ENCODE results near the gene NAT14. TPM values are rescaled to one million over a fixed set of nuclear protein-coding genes. Genes with fewer than 3 reads are reported as not detected.

NAT14 gene
- polyA plus RNA-seq, 1 of the 3 experiments (the other 2 are of a cell fraction): 89.9 TPM

DNA sequence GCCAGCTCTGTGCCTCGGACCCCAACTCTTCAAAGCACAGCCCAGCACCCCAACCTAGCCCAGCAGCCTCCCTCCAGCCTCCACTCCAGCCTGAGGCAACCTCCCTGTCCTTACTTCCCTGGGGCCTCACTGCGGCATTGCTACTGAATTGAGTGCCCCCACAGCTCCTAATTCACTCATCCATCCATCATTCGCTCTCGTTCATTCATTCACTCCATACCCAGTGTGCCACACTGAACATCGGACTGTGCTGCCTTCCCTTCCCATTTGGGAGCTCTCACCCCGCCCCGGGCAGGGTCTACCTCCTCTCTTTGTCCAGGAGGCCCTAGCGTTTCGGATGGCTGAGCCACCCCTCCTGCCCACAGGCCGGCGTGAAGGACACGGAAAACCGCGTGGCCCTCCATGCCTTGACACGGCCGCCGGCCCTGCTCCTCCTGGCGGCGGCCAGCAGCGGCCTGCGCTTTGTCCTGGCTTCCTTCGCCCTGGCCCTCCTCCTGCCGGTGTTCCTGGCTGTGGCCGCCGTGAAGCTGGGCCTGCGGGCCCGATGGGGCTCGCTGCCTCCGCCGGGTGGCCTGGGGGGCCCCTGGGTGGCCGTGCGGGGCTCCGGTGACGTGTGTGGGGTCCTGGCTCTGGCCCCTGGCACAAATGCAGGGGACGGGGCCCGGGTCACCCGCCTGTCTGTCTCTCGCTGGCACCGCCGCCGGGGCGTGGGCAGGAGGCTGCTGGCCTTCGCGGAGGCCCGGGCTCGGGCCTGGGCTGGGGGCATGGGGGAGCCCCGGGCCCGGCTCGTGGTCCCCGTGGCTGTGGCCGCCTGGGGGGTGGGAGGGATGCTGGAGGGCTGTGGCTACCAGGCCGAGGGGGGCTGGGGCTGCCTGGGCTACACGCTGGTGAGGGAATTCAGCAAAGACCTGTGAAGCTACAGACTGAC, 1.3 kb downstream of the NAT14 start:
- TF ChIP-seq CHD2 (IDR thresholded peaks at IDR 0.05; ENCODE audit: low read length, partially characterized antibody): no peak
- no peak for TF ChIP-seq RFX5 (IDR thresholded peaks at IDR 0.05; ENCODE audit: low read length)
- TF ChIP-seq ELF1 (IDR thresholded peaks at IDR 0.05): no peak
- peak; percentile 69; the same call in 1 of the 2 replicates for TF ChIP-seq MXI1 (IDR thresholded peaks at IDR 0.05; ENCODE audit: low read depth, low read length)
- TF ChIP-seq SIN3A (IDR thresholded peaks at IDR 0.05; ENCODE audit: borderline replicate concordance, low read depth, low read length): no peak
- peak; percentile 89 for TF ChIP-seq MAX (IDR thresholded peaks at IDR 0.05; ENCODE audit: low read depth)
- TF ChIP-seq, protein P1, sequence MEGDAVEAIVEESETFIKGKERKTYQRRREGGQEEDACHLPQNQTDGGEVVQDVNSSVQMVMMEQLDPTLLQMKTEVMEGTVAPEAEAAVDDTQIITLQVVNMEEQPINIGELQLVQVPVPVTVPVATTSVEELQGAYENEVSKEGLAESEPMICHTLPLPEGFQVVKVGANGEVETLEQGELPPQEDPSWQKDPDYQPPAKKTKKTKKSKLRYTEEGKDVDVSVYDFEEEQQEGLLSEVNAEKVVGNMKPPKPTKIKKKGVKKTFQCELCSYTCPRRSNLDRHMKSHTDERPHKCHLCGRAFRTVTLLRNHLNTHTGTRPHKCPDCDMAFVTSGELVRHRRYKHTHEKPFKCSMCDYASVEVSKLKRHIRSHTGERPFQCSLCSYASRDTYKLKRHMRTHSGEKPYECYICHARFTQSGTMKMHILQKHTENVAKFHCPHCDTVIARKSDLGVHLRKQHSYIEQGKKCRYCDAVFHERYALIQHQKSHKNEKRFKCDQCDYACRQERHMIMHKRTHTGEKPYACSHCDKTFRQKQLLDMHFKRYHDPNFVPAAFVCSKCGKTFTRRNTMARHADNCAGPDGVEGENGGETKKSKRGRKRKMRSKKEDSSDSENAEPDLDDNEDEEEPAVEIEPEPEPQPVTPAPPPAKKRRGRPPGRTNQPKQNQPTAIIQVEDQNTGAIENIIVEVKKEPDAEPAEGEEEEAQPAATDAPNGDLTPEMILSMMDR (IDR thresholded peaks at IDR 0.05): peak; percentile 45
- TF ChIP-seq POLR2AphosphoS5 (IDR thresholded peaks at IDR 0.05; ENCODE audit: low read depth, low read length): peak; percentile 25; the same call in 1 of the 2 replicates
- Histone ChIP-seq H3K4me1 (ENCODE audit: control insufficient read depth in 1 of 2, insufficient read depth in 2 of 2, low read depth in 1 of 2, low read length in 1 of 2) (peaks cover 30 to 51% of the 10 kb centered on the region in 2 experiments; a peak in 3 of 4 replicates), H3K27me3 (ENCODE audit: insufficient read depth) (no peaks in the 10 kb centered on the region), H3K9me3 (no peaks in the 10 kb centered on the region), H3K4me2 (peak overlapping the region; percentile 91), H3K9me2 (no peaks in the 10 kb centered on the region), H3F3A (replicated peaks; ENCODE audit: insufficient read depth) (peaks cover 29% of the 10 kb centered on the region), H3K9ac (peak overlapping the region; percentile 86), H3K27ac (ENCODE audit: low read depth in 2 of 2, low read length in 1 of 2) (peak overlapping the region; percentile 95 to 97), H3K4me3 (ENCODE audit: low read depth in 2 of 2, low read length in 1 of 2) (peak overlapping the region; percentile 69 to 80), H2AFZ (ENCODE audit: low read depth) (no peak overlapping the region), H3K79me2 (ENCODE audit: insufficient read depth) (peaks cover 14% of the 10 kb centered on the region; the same call in 1 of the 2 replicates), H4K20me1 (ENCODE audit: insufficient read depth) (no peaks in the 10 kb centered on the region), H3K36me3 (replicated peaks in 1 of 2; ENCODE audit: control insufficient read depth in 1 of 2, insufficient read depth in 2 of 2, low read length in 1 of 2) (peaks cover 0 to 6% of the 10 kb centered on the region in 2 experiments)
- 22% methylated on average over 44 of the region's 53 CpGs for WGBS (ENCODE audit: low lambda C conversion rate)
- DNase-seq: peak; percentile 80
- ChIA-PET POLR2A (interaction anchor here (0.5 to 2.3 kb wide), 6 partner anchors 10 to 160 kb away, joined by 3 to 11 read pairs (median 6); partner anchors contain the start of genes UBE2S and ZNF628), CTCF (interaction anchor here (0.7 to 15.1 kb wide), 19 partner anchors 9 to 345 kb away, joined by 3 to 162 read pairs (median 3); partner anchors contain the start of genes ZNF628 and ZNF865)

DNA sequence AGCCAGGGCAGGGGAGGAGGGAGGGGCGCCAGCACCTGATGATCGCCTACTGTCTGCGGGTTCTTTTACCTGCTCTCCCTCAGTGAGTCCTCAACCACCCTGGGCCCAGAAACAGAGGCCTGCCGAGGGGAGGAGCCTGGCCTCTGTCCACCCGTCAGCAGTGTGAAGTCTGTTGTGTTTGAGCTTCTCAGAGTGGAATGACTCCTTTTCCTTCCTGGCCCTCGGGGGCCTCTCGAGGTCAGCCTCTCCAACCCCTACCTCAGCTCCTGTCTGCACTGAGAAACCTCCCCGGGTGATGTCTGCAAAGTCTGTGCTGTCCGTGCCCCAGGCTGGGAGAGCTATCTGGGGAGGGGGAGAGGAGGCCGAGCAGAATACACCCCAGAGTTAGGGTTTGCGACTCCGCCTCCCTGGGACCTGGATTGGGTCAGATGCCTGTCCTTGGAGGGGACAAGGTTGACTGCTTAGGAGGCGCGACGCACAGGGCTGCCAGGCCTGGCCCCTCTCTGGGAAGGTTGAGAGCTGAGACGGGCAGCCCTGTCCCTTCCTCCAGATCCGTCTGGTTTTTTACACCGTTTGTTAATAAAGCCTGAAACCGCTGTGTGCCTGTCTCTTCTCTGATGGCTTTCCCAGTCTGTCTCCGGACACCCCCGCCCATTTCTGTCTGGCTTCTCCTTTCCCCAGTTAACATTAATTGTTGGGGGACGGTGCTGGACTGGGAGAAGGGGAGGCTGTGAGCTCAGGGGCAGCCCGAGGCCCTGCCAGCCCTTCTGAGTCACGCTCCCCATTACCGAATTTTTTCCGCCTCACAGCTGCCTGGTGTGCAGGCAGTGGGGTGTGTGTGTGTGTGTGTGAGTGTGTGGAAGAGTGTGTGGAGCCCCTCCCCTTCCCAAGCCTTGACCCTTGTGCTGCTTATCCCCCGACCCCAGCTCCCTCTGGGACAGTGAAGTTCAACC, 2.3 kb downstream of the NAT14 start:
- POLR2A ChIA-PET: interaction anchor here (0.5 to 2.0 kb wide), 6 partner anchors 11 to 159 kb away, joined by 3 to 11 read pairs (median 4); partner anchors contain the start of genes UBE2S and ZNF628
- WGBS (ENCODE audit: low lambda C conversion rate): 6% methylated on average over 18 of the region's 27 CpGs
- TF ChIP-seq POLR2AphosphoS5 (IDR thresholded peaks at IDR 0.05; ENCODE audit: low read depth, low read length) (peak; percentile 24), FOXM1 (IDR thresholded peaks at IDR 0.05; ENCODE audit: low read depth) (0 out of 2 replicates have a peak, but pooled peaks have one; percentile 32), TAF1 (IDR thresholded peaks at IDR 0.05; ENCODE audit: borderline replicate concordance, low read depth, low read length) (peak; percentile 57; the same call in 1 of the 2 replicates), CHD2 (IDR thresholded peaks at IDR 0.05; ENCODE audit: low read length, partially characterized antibody) (no peak), FOSL2 (IDR thresholded peaks at IDR 0.05; ENCODE audit: borderline replicate concordance, low read depth) (peak; percentile 80), NFIC (IDR thresholded peaks at IDR 0.05; ENCODE audit: borderline replicate concordance) (peak; percentile 59; the same call in 1 of the 2 replicates), MXI1 (IDR thresholded peaks at IDR 0.05; ENCODE audit: low read depth, low read length) (peak; percentile 31; the same call in 1 of the 2 replicates), NRF1 (IDR thresholded peaks at IDR 0.05; ENCODE audit: low read depth, low read length) (no peak), JUND (IDR thresholded peaks at IDR 0.05) (peak; percentile 78)
- TF ChIP-seq, protein P2, sequence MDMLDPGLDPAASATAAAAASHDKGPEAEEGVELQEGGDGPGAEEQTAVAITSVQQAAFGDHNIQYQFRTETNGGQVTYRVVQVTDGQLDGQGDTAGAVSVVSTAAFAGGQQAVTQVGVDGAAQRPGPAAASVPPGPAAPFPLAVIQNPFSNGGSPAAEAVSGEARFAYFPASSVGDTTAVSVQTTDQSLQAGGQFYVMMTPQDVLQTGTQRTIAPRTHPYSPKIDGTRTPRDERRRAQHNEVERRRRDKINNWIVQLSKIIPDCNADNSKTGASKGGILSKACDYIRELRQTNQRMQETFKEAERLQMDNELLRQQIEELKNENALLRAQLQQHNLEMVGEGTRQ (IDR thresholded peaks at IDR 0.05; ENCODE audit: borderline replicate concordance, low read depth, low read length): no peak
- TF ChIP-seq, protein P3, sequence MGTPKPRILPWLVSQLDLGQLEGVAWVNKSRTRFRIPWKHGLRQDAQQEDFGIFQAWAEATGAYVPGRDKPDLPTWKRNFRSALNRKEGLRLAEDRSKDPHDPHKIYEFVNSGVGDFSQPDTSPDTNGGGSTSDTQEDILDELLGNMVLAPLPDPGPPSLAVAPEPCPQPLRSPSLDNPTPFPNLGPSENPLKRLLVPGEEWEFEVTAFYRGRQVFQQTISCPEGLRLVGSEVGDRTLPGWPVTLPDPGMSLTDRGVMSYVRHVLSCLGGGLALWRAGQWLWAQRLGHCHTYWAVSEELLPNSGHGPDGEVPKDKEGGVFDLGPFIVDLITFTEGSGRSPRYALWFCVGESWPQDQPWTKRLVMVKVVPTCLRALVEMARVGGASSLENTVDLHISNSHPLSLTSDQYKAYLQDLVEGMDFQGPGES (IDR thresholded peaks at IDR 0.05; ENCODE audit: low read depth, low read length): no peak

More for the DNA sequence above, 2.3 kb downstream of the NAT14 start:
- CTCF ChIA-PET: interaction anchor here (0.8 to 15.1 kb wide), 13 partner anchors 8 to 346 kb away, joined by 3 to 162 read pairs (median 5); partner anchors contain the start of genes ZNF628 and ZNF865
- Histone ChIP-seq H3K4me2 (peak overlapping the region; percentile 91), H3K9me2 (no peaks in the 10 kb centered on the region), H3K4me1 (ENCODE audit: control insufficient read depth in 1 of 2, insufficient read depth in 2 of 2, low read depth in 1 of 2, low read length in 1 of 2) (peaks cover 30 to 60% of the 10 kb centered on the region in 2 experiments; a peak in 3 of 4 replicates), H3K9me3 (no peaks in the 10 kb centered on the region), H3K4me3 (ENCODE audit: low read depth in 2 of 2, low read length in 1 of 2) (peak overlapping the region; percentile 69 to 80), H3K9ac (peak overlapping the region; percentile 86), H3F3A (replicated peaks; ENCODE audit: insufficient read depth) (peaks cover 35% of the 10 kb centered on the region), H2AFZ (ENCODE audit: low read depth) (peak overlapping the region; percentile 31; the same call in 1 of the 2 replicates), H3K36me3 (replicated peaks in 1 of 2; ENCODE audit: control insufficient read depth in 1 of 2, insufficient read depth in 2 of 2, low read length in 1 of 2) (peaks cover 0 to 5% of the 10 kb centered on the region in 2 experiments), H3K27me3 (ENCODE audit: insufficient read depth) (no peaks in the 10 kb centered on the region), H4K20me1 (ENCODE audit: insufficient read depth) (no peaks in the 10 kb centered on the region), H3K27ac (ENCODE audit: low read depth in 2 of 2, low read length in 1 of 2) (peak overlapping the region; percentile 95 to 97), H3K79me2 (ENCODE audit: insufficient read depth) (peaks cover 14% of the 10 kb centered on the region; the same call in 1 of the 2 replicates)
- DNase-seq: peak; percentile 72

Data from SK-N-SH (cell line).